OCI-LY1 (cell line): ENCODE data around the gene SORBS1.

ENCODE experiments used
- CTCF ChIP-seq: fragments of 200-600 bp; sonication (generic), shearing (Covaris generic); IDR thresholded peaks from 2 replicates; pipeline ENCODE4 v1.5.1; 2017; ENCODE audit warnings: mild to moderate bottlenecking, antibody characterized with exemption, low read length, moderate library complexity, mixed read lengths
- EZH2 ChIP-seq: fragments of 200-600 bp; sonication (generic), shearing (Covaris generic); IDR thresholded peaks from 2 replicates; pipeline ENCODE4 v1.8.0; 2017; ENCODE audit warnings: borderline replicate concordance, mixed run types, mild to moderate bottlenecking, antibody characterized with exemption, low read length, moderate library complexity, mixed read lengths

GRCh38 chr10:95401704-95402469 lies 159.3 kb downstream of the SORBS1 start:
- TF ChIP-seq CTCF (no peak), EZH2 (no peak)
